Lung microvascular endothelial cell (primary cell): ENCODE measurements around the gene KLK8. TPM values are rescaled to one million over a fixed set of nuclear protein-coding genes. Genes with fewer than 3 reads are reported as not detected.

Experiments
- DNase-seq, 2 donors: peaks; one replicate each; pipeline versions ENCODE4 v3.0.0 to v3.0.0-alpha.2; 2010; ENCODE audit warnings: low read depth in 2 of 2
- total RNA-seq: library from RNA; depleted of rRNA; stranded (reverse); fragments of >200 nt; gene quantifications from 2 replicates; pipeline ENCODE4 v1.2.1, GENCODE V29; 2014

KLK8 gene
- total RNA-seq, 1 donor from 2014 or later = not detected

DNA sequence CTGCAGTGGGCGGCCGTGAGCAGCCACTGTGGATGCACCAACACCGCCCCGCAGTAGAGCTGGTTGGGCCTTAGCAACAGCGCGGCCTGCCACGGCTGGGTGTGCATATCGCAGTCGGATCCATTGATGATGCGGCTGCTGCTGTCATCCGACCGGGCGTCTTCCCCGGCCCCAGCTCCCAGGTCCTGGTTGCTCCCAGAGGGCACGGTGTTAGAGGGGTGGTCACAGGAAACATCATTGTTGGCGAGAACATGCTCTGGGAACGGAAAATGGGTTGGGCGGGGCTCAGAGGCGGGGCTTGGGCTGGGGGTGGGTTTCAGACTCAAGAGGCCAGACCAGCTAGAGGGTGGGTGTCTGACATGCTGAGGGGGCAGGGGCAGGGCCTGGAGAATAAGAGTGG is 51.5 kb downstream of the KLK8 start:
- DNase-seq = no peak

GRCh38 chr19:50947123-50947522 is 54.3 kb downstream of the KLK8 start:
- no peak for DNase-seq

Other genes with a start within 250 kb of the KLK8 start
- gene GPR32, start 231.1 kb downstream of the KLK8 start, total RNA-seq = not detected in 2 replicates
- gene ACP4, start 211.2 kb downstream of the KLK8 start, total RNA-seq = not detected in 2 replicates
- not detected in 2 replicates for gene KLK1, start 177.8 kb downstream of the KLK8 start, total RNA-seq
- gene KLK15, start 168.0 kb downstream of the KLK8 start, total RNA-seq = not detected in 2 replicates
- not detected in 2 replicates for gene KLK3, start 146.7 kb downstream of the KLK8 start, total RNA-seq
- not detected in 2 replicates for gene KLK2, start 128.2 kb downstream of the KLK8 start, total RNA-seq
- not detected in 2 replicates for gene KLK4, start 90.2 kb downstream of the KLK8 start, total RNA-seq
- not detected in 2 replicates for gene KLK5, start 48.6 kb downstream of the KLK8 start, total RNA-seq
- gene KLK6, start 32.0 kb downstream of the KLK8 start, total RNA-seq = not detected in 2 replicates
- not detected in 2 replicates for gene KLK7, start 17.7 kb downstream of the KLK8 start, total RNA-seq
- gene KLK10, start 18.1 kb upstream of the KLK8 start, total RNA-seq = under 0.01 TPM in 1 of 2 replicates, not detected in the other
- gene KLK11, start 25.0 kb upstream of the KLK8 start, total RNA-seq = not detected in 2 replicates
- not detected in 2 replicates for gene KLK12, start 33.4 kb upstream of the KLK8 start, total RNA-seq
- not detected in 2 replicates for gene KLK13, start 63.5 kb upstream of the KLK8 start, total RNA-seq
- gene KLK14, start 81.3 kb upstream of the KLK8 start, total RNA-seq = not detected in 2 replicates
- gene CTU1, start 106.8 kb upstream of the KLK8 start, total RNA-seq = 4.1 and 7.3 TPM in 2 replicates
- 0.20 and 0.22 TPM in 2 replicates for gene SIGLEC9, start 123.3 kb upstream of the KLK8 start, total RNA-seq
- gene SIGLEC7, start 140.7 kb upstream of the KLK8 start, total RNA-seq = not detected in 2 replicates
- gene CD33, start 223.5 kb upstream of the KLK8 start, total RNA-seq = not detected in 2 replicates
- not detected in 2 replicates for gene SIGLECL1, start 249.5 kb upstream of the KLK8 start, total RNA-seq